K562 (cell line): Measurements from ENCODE around the gene HECW1. TPM values are rescaled to one million over a fixed set of nuclear protein-coding genes. Genes with fewer than 3 reads are reported as not detected.

Experiments
- ATAC-seq: fragments of 200-7000 bp; cut with Tn5 transposase; 3 replicates; pipeline ENCODE4 v1.9.1; 2020; ENCODE audit warnings: moderate library complexity
- BruUV-seq: library from RNA; stranded (reverse); fragments of 400-500 nt; replicated peaks from 2 replicates; lab custom pipeline; 2021; lab: Mats Ljungman, UMichigan
- CTCF ChIA-PET: fragments of 300-600 bp; formaldehyde crosslinking; extraction: SDS; loops from one replicate; lab custom pipeline; 2021; ENCODE audit warnings: low intra/inter-chr PET ratio; lab: Yijun Ruan, JAX
- POLR2A ChIA-PET: fragments of 300-600, 350-650 bp; sonication (Branson Sonifier 250); formaldehyde crosslinking; extraction: SDS; loops from one replicate; lab custom pipeline; 2021; ENCODE audit warnings: antibody characterized with exemption, inconsistent platforms; lab: Yijun Ruan, JAX
- DNase-seq, 4 experiments: peaks; one replicate each; pipeline versions ENCODE4 v3.0.0 to v3.0.0-alpha.2; 2011 to 2018; ENCODE audit warnings: low spot score in 3 of 4, mixed read lengths in 3 of 4; ENCODE audit errors: extremely low read depth in 1 of 4
- FAIRE-seq: peaks from 2 replicates; lab custom pipeline; 2011; peaks lifted over from hg19 to GRCh38; lab: Jason Lieb, UNC
- H2AFZ ChIP-seq: 2 replicates; pipeline ENCODE4 v1.6.0; 2011; ENCODE audit warnings: low read depth, low read length, control low read depth, inconsistent platforms
- H3K27ac ChIP-seq: fragments of 200-600 bp; 3 replicates; pipeline ENCODE4 v1.8.0; 2011; ENCODE audit warnings: low read depth, mild to moderate bottlenecking, control low read depth, inconsistent platforms, low read length, moderate library complexity, mixed read lengths; ENCODE audit errors: extremely low read depth
- H3K27me3 ChIP-seq, 2 experiments: fragments of 300-600 bp in 1 of 2; 2 replicates in 1 of 2; 3 replicates in 1 of 2; pipeline versions ENCODE4 v1.6.0 to v1.8.0; 2011; ENCODE audit warnings: inconsistent platforms in 2 of 2, low read length in 2 of 2, mild to moderate bottlenecking in 1 of 2, mixed read lengths in 1 of 2, moderate library complexity in 1 of 2; ENCODE audit not compliant: control insufficient read depth in 2 of 2, insufficient read depth in 2 of 2
- H3K36me3 ChIP-seq: fragments of 300-600 bp; 3 replicates; pipeline ENCODE4 v1.8.0; 2011; ENCODE audit warnings: mild to moderate bottlenecking, low read length, inconsistent platforms; ENCODE audit not compliant: control insufficient read depth, insufficient read depth
- H3K4me1 ChIP-seq, 2 experiments: fragments of 200-600 bp in 1 of 2; replicated peaks in 1 of 2; 2 replicates in 1 of 2; 3 replicates in 1 of 2; pipeline versions ENCODE4 v1.5.1 to v1.8.0; 2011; ENCODE audit warnings: inconsistent platforms in 2 of 2, low read length in 2 of 2, mild to moderate bottlenecking in 1 of 2, mixed read lengths in 1 of 2, moderate library complexity in 1 of 2; ENCODE audit not compliant: control insufficient read depth in 2 of 2, insufficient read depth in 2 of 2
- H3K4me2 ChIP-seq: 2 replicates; pipeline ENCODE4 v1.6.1; 2011; ENCODE audit warnings: low read length, control low read depth, inconsistent platforms, mixed read lengths; ENCODE audit not compliant: insufficient read depth
- H3K4me3 ChIP-seq: fragments of 200-600 bp; sonication (generic), shearing (Covaris generic); 2 replicates; pipeline ENCODE4 v1.5.1; 2016; ENCODE audit warnings: control low read depth, inconsistent platforms
- H3K79me2 ChIP-seq: fragments of 200-600 bp; 3 replicates; pipeline ENCODE4 v1.8.0; 2011; ENCODE audit warnings: low read length, inconsistent platforms; ENCODE audit not compliant: control insufficient read depth, insufficient read depth
- H3K9ac ChIP-seq, 2 experiments: 2 replicates each; pipeline versions ENCODE4 v1.6.0 to v1.6.1; 2011; ENCODE audit warnings: low read depth in 2 of 2, low read length in 2 of 2, control low read depth in 1 of 2, inconsistent platforms in 1 of 2, mild to moderate bottlenecking in 1 of 2, mixed read lengths in 1 of 2; ENCODE audit not compliant: insufficient read depth in 1 of 2
- H3K9me1 ChIP-seq: one replicate; pipeline ENCODE4 v1.6.0; 2011; ENCODE audit warnings: inconsistent platforms, mild to moderate bottlenecking, low read length, moderate library complexity; ENCODE audit not compliant: control insufficient read depth, insufficient read depth
- H3K9me3 ChIP-seq: replicated peaks from 2 replicates; pipeline ENCODE4 v1.5.1; 2011; ENCODE audit warnings: low read depth, low read length, inconsistent platforms; ENCODE audit not compliant: control insufficient read depth, insufficient read depth
- H4K20me1 ChIP-seq: replicated peaks from 2 replicates; pipeline ENCODE4 v1.6.1; 2011; ENCODE audit warnings: low read length, inconsistent platforms, mixed read lengths; ENCODE audit not compliant: control insufficient read depth, insufficient read depth
- ATF2 ChIP-seq: sonication (generic); formaldehyde crosslinking; IDR thresholded peaks from 2 replicates; pipeline ENCODE4 v1.8.1; 2022; ENCODE audit warnings: missing genetic modification reagents
- BACH1 ChIP-seq: fragments of 200-800 bp; sonication (Bioruptor generic); IDR thresholded peaks from 2 replicates; pipeline ENCODE4 v1.6.1; 2016; ENCODE audit warnings: missing genetic modification characterization, missing compliant biosample characterization
- CREM ChIP-seq: IDR thresholded peaks from 2 replicates; pipeline ENCODE4 v1.6.1; 2014; ENCODE audit warnings: antibody characterized with exemption, low read depth
- EP400 ChIP-seq: fragments of 450-650 bp; IDR thresholded peaks from 2 replicates; pipeline ENCODE4 v1.6.1; 2017; ENCODE audit warnings: antibody characterized with exemption, mild to moderate bottlenecking, moderate library complexity
- HNRNPK ChIP-seq: fragments of 200-400 bp; formaldehyde crosslinking; IDR thresholded peaks from one replicate; pipeline ENCODE4 v1.6.1; 2018; ENCODE audit warnings: mild to moderate bottlenecking, low read depth, low read length; ENCODE audit not compliant: poor library complexity, severe bottlenecking
- ILK ChIP-seq: fragments of 450-650 bp; IDR thresholded peaks from 2 replicates; pipeline ENCODE4 v1.6.1; 2016; ENCODE audit warnings: missing genetic modification characterization, low read depth, mild to moderate bottlenecking, missing compliant biosample characterization, moderate library complexity, borderline replicate concordance
- KLF16 ChIP-seq: IDR thresholded peaks from 2 replicates; pipeline ENCODE4 v1.6.1; 2016; ENCODE audit warnings: antibody characterized with exemption
- MYBL2 ChIP-seq, 2 experiments: fragments of 450-650 bp in 1 of 2; sonication (generic) in 1 of 2; formaldehyde crosslinking in 1 of 2; IDR thresholded peaks; 2 replicates each; pipeline versions ENCODE4 v1.6.1 to v1.8.1; 2017 to 2022; ENCODE audit warnings: borderline replicate concordance in 1 of 2, inconsistent platforms in 1 of 2, low read depth in 1 of 2, mild to moderate bottlenecking in 1 of 2, missing genetic modification reagents in 1 of 2, moderate library complexity in 1 of 2
- PRMT5 ChIP-seq: sonication (generic); formaldehyde crosslinking; IDR thresholded peaks from 2 replicates; pipeline ENCODE4 v1.5.0; 2020; ENCODE audit warnings: missing genetic modification reagents
- TBL1XR1 ChIP-seq, 2 experiments: IDR thresholded peaks; 2 replicates each; pipeline ENCODE4 v1.6.1; 2012; ENCODE audit warnings: improper control_type of control experiment in 2 of 2, low read length in 2 of 2, mild to moderate bottlenecking in 1 of 2
- ZNF232 ChIP-seq: sonication (generic); formaldehyde crosslinking; IDR thresholded peaks from 2 replicates; pipeline ENCODE4 v1.8.0; 2022; ENCODE audit warnings: mild to moderate bottlenecking, missing genetic modification reagents
- WGBS: fragments of 100-300 bp; shearing (Covaris generic); methylation state at CpG from one replicate; pipeline ENCODE4 v1.1.6; 2016; ENCODE audit warnings: low coverage, mixed read lengths; ENCODE audit not compliant: insufficient coverage; ENCODE audit errors: missing lambda C conversion rate; 5-methylcytosine and 5-hydroxymethylcytosine counted together
- in situ Hi-C: fragments of 300-500 bp; cut with MboI; formaldehyde crosslinking; loops from 4 replicates; pipeline ENCODE4 v1.15.0; 2018; ENCODE audit warnings: inconsistent platforms, mixed read lengths
- intact Hi-C: fragments of 100-400 bp; cut with micrococcal nuclease; formaldehyde crosslinking; loops from 2 replicates; pipeline ENCODE4 v1.14.2; 2022
- polyA plus RNA-seq, 8 experiments: library from polyadenylated mRNA; depleted of rRNA in 4 of 8; stranded (reverse) in 5 of 8; unstranded in 3 of 8; fragments of >200 nt; fragmentation: Nextera tagmentation in 2 of 8; fragmentation: Illumina TruSeq in 1 of 8; extraction: Ambion mirVana in 2 of 8; extraction: Trizol in 1 of 8; gene quantifications; 2 replicates each; pipeline versions ENCODE4 v1.2.1 to v1.2.3, GENCODE V29; 2011 to 2014; ENCODE audit warnings: inconsistent platforms in 1 of 8, missing spikeins in 1 of 8
- total RNA-seq, 7 experiments: library from RNA; depleted of rRNA in 6 of 7; stranded (reverse); fragments of >200 nt in 6 of 7; fragmentation: Illumina TruSeq in 2 of 7; extraction: Trizol in 2 of 7; gene quantifications; 2 replicates each; pipeline versions ENCODE4 v1.2.1 to v1.2.3, GENCODE V29; 2011 to 2021; ENCODE audit warnings: low replicate concordance in 1 of 7
- TF ChIP-seq, protein P1 (sequence below): fragments of 250-450 bp; sonication (Bioruptor Pico); IDR thresholded peaks from 2 replicates; pipeline ENCODE4 v1.8.0; 2022; ENCODE audit warnings: moderate library complexity, mild to moderate bottlenecking, inconsistent platforms
- TF ChIP-seq, protein P2 (sequence below), 2 experiments: fragments of 150-350 bp in 1 of 2; IDR thresholded peaks; 2 replicates each; pipeline ENCODE4 v1.6.1; 2012 to 2016; ENCODE audit warnings: low read depth in 2 of 2, low read length in 2 of 2, mild to moderate bottlenecking in 1 of 2, moderate library complexity in 1 of 2

HECW1 gene
- total and polyA plus RNA-seq, 9 of the 15 experiments (the other 6 are each of a cell fraction or from before 2014, with no cell fraction given), result 0.07 to 0.31 (median 0.13) TPM; not detected in 4

- WGBS, result 45% methylated on average over 6 of the region's 6 CpGs
- Histone ChIP-seq H3K4me3 (no peak overlapping the region), H3K79me2 (no peaks in the 10 kb centered on the region), H3K36me3 (no peaks in the 10 kb centered on the region), H3K27me3 (no peaks in the 10 kb centered on the region), H3K4me1 (peaks cover 4 to 8% of the 10 kb centered on the region in 2 experiments; a peak in 4 of 5 replicates), H3K9me3 (no peaks in the 10 kb centered on the region), H3K27ac (no peak overlapping the region), H4K20me1 (no peaks in the 10 kb centered on the region), H2AFZ (0 out of 2 replicates have a peak overlapping the region, but pooled peaks have one; percentile 25), H3K9ac (no peak overlapping the region), H3K9me1 (no peaks in the 10 kb centered on the region), H3K4me2 (no peak overlapping the region)
- intact Hi-C loops, result no loop called here
- ChIA-PET CTCF (no interaction called here), POLR2A (interaction anchor here (0.7 to 1.8 kb wide), 2 partner anchors 20 to 171 kb away, joined by 3 to 4 read pairs; no protein-coding TSS in a partner anchor)
- BruUV-seq, result no TSS peak
- FAIRE-seq (no peak), DNase-seq (no peak), ATAC-seq (no peak)
- in situ Hi-C loops, result no loop called here
- TF ChIP-seq CREM, result no peak
- TF ChIP-seq, protein P1, sequence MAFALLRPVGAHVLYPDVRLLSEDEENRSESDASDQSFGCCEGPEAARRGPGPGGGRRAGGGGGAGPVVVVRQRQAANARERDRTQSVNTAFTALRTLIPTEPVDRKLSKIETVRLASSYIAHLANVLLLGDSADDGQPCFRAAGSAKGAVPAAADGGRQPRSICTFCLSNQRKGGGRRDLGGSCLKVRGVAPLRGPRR (CRISPR knock-in tag), result no peak
- no peak for TF ChIP-seq HNRNPK
- TF ChIP-seq KLF16, result no peak
- no peak for TF ChIP-seq TBL1XR1 (IDR thresholded peaks at IDR 0.05; ENCODE audit: low read length in 2 of 2)
- TF ChIP-seq BACH1 (tag), result no peak
- no peak for TF ChIP-seq PRMT5
- no peak for TF ChIP-seq MYBL2 (IDR thresholded peaks at IDR 0.05; ENCODE audit: low read depth)
- TF ChIP-seq MYBL2 (CRISPR knock-in tag; IDR thresholded peaks at IDR 0.05; ENCODE audit: borderline replicate concordance), result no peak
- no peak for TF ChIP-seq EP400
- TF ChIP-seq ATF2, result no peak
- TF ChIP-seq, protein P2, sequence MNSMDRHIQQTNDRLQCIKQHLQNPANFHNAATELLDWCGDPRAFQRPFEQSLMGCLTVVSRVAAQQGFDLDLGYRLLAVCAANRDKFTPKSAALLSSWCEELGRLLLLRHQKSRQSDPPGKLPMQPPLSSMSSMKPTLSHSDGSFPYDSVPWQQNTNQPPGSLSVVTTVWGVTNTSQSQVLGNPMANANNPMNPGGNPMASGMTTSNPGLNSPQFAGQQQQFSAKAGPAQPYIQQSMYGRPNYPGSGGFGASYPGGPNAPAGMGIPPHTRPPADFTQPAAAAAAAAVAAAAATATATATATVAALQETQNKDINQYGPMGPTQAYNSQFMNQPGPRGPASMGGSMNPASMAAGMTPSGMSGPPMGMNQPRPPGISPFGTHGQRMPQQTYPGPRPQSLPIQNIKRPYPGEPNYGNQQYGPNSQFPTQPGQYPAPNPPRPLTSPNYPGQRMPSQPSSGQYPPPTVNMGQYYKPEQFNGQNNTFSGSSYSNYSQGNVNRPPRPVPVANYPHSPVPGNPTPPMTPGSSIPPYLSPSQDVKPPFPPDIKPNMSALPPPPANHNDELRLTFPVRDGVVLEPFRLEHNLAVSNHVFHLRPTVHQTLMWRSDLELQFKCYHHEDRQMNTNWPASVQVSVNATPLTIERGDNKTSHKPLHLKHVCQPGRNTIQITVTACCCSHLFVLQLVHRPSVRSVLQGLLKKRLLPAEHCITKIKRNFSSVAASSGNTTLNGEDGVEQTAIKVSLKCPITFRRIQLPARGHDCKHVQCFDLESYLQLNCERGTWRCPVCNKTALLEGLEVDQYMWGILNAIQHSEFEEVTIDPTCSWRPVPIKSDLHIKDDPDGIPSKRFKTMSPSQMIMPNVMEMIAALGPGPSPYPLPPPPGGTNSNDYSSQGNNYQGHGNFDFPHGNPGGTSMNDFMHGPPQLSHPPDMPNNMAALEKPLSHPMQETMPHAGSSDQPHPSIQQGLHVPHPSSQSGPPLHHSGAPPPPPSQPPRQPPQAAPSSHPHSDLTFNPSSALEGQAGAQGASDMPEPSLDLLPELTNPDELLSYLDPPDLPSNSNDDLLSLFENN (IDR thresholded peaks at IDR 0.05; ENCODE audit: low read depth in 2 of 2, low read length in 2 of 2), result no peak
- TF ChIP-seq ZNF232 (CRISPR knock-in tag), result no peak
- TF ChIP-seq ILK (tag), result no peak
These were observed 33.7 kb upstream of the HECW1 start for GRCh38 chr7:43078794-43079193.
